Vagina (tissue), 2 donors: ENCODE data around the gene LRRC17. TPM values are rescaled to one million over a fixed set of nuclear protein-coding genes. Genes with fewer than 3 reads are reported as not detected.
A peak's percentile ranks its signal among the peaks of the same experiment; 100 is the strongest.

Experiments used
- DNase-seq, 2 donors: peaks; one replicate each; pipeline ENCODE4 v3.0.0-alpha.2; 2017; ENCODE audit errors: extremely low spot score in 2 of 2
- H3K27ac ChIP-seq: fragments of 200-600 bp; sonication (generic); one replicate; pipeline ENCODE4 v1.5.1; 2019
- H3K27me3 ChIP-seq: fragments of 200-600 bp; sonication (generic); one replicate; pipeline ENCODE4 v1.5.1; 2019
- H3K36me3 ChIP-seq, 2 donors: fragments of 200-600 bp; sonication (generic); one replicate each; pipeline ENCODE4 v1.5.1; 2017 to 2019
- H3K4me1 ChIP-seq: fragments of 200-600 bp; sonication (generic); one replicate; pipeline ENCODE4 v1.5.1; 2019
- H3K4me3 ChIP-seq, 2 donors: fragments of 200-600 bp; sonication (generic); 1 replicate in 1 of 2; 2 replicates in 1 of 2; pipeline ENCODE4 v1.5.1; 2016 to 2019
- H3K9me3 ChIP-seq: fragments of 200-600 bp; sonication (generic); one replicate; pipeline ENCODE4 v1.5.1; 2019
- POLR2A ChIP-seq, 2 donors: fragments of 450-650 bp; IDR thresholded peaks; one replicate each; pipeline ENCODE4 v1.6.1; 2017; ENCODE audit warnings: antibody characterized with exemption in 2 of 2, mild to moderate bottlenecking in 2 of 2, moderate library complexity in 2 of 2
- POLR2AphosphoS5 ChIP-seq, 2 donors: sonication (generic); formaldehyde crosslinking; IDR thresholded peaks; one replicate each; pipeline ENCODE4 v1.9.0; 2017; ENCODE audit warnings: antibody characterized with exemption in 2 of 2, mild to moderate bottlenecking in 2 of 2, low read depth in 1 of 2; ENCODE audit not compliant: insufficient read depth in 1 of 2
- intact Hi-C: fragments of 100-400 bp; cut with DNase I; formaldehyde crosslinking; loops from one replicate; pipeline ENCODE4 v1.15.1; 2023
- total RNA-seq: library from RNA; depleted of rRNA; stranded (reverse); fragments of >200 nt; gene quantifications from one replicate; pipeline ENCODE4 v1.2.3, GENCODE V29; 2016
- TF ChIP-seq, protein P1 (sequence below), 3 experiments: fragments of 450-650 bp in 2 of 3; fragments of 200-600 bp in 1 of 3; sonication (generic) in 1 of 3; IDR thresholded peaks; one replicate each; pipeline ENCODE4 v1.5.1; 2017 to 2019; ENCODE audit warnings: antibody characterized with exemption in 3 of 3, mild to moderate bottlenecking in 2 of 3, moderate library complexity in 2 of 3

Gene LRRC17, protein sequence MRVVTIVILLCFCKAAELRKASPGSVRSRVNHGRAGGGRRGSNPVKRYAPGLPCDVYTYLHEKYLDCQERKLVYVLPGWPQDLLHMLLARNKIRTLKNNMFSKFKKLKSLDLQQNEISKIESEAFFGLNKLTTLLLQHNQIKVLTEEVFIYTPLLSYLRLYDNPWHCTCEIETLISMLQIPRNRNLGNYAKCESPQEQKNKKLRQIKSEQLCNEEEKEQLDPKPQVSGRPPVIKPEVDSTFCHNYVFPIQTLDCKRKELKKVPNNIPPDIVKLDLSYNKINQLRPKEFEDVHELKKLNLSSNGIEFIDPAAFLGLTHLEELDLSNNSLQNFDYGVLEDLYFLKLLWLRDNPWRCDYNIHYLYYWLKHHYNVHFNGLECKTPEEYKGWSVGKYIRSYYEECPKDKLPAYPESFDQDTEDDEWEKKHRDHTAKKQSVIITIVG
- 2.9 TPM for total RNA-seq

- DNase-seq = no peak
- Histone ChIP-seq H3K4me3 (peak within 1 kb of the TSS; percentile 24 to 26), H3K27me3 (no peaks in the 10 kb centered on the region), H3K4me1 (peaks cover 5% of the 10 kb centered on the region), H3K9me3 (no peaks in the 10 kb centered on the region), H3K27ac (peak within 1 kb of the TSS; percentile 0), H3K36me3 (no peaks in the 10 kb centered on the region)
- TF ChIP-seq, protein P1, sequence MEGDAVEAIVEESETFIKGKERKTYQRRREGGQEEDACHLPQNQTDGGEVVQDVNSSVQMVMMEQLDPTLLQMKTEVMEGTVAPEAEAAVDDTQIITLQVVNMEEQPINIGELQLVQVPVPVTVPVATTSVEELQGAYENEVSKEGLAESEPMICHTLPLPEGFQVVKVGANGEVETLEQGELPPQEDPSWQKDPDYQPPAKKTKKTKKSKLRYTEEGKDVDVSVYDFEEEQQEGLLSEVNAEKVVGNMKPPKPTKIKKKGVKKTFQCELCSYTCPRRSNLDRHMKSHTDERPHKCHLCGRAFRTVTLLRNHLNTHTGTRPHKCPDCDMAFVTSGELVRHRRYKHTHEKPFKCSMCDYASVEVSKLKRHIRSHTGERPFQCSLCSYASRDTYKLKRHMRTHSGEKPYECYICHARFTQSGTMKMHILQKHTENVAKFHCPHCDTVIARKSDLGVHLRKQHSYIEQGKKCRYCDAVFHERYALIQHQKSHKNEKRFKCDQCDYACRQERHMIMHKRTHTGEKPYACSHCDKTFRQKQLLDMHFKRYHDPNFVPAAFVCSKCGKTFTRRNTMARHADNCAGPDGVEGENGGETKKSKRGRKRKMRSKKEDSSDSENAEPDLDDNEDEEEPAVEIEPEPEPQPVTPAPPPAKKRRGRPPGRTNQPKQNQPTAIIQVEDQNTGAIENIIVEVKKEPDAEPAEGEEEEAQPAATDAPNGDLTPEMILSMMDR (IDR thresholded peaks at IDR 0.05) = no peak
- TF ChIP-seq POLR2A (IDR thresholded peaks at IDR 0.05) (no peak), POLR2AphosphoS5 (IDR thresholded peaks at IDR 0.05; ENCODE audit: insufficient read depth in 1 of 2, low read depth in 1 of 2) (no peak)
- intact Hi-C loops = no loop called here
Measured at GRCh38 chr7:102912742-102913141, at the start of gene LRRC17. Gene LRRC17, plus strand, starts transcription at chr7:102913000. Its CDS starts 20,914 bp downstream, at chr7:102933914.

DNA sequence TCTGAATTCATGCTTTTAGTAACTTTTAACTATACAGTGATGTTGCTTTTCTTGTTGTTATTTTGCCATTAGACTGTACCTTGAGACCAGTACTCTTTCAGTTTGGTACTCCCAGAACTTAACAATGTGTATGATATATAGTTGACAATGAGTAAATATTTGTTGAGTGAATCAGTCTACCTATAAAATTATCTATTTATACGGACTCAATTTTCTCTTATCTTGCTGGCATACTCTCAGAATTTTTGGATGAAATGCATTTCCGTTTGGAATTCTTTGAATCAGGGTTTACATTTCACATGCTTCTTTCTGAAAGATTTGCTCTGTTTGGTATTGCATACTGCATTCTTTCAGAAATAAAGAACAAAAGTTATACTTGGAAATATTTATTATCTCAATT is 47.8 kb upstream of the LRRC17 start:
- Histone ChIP-seq H3K9me3 (no peaks in the 10 kb centered on the region), H3K27ac (no peak overlapping the region), H3K27me3 (no peaks in the 10 kb centered on the region), H3K36me3 (no peaks in the 10 kb centered on the region), H3K4me1 (no peaks in the 10 kb centered on the region), H3K4me3 (no peak overlapping the region)
- TF ChIP-seq, protein P1 (IDR thresholded peaks at IDR 0.05) = no peak
- TF ChIP-seq POLR2A (IDR thresholded peaks at IDR 0.05) (no peak), POLR2AphosphoS5 (IDR thresholded peaks at IDR 0.05; ENCODE audit: insufficient read depth in 1 of 2, low read depth in 1 of 2) (no peak)
- intact Hi-C loops = no loop called here
- no peak for DNase-seq

GRCh38 chr7:102866535-102867215 is 46.1 kb upstream of the LRRC17 start:
- no peaks in the 10 kb centered on the region for H3K4me1 ChIP-seq
- no peak for DNase-seq
- H3K27me3 ChIP-seq = no peaks in the 10 kb centered on the region
- H3K9me3 ChIP-seq = no peaks in the 10 kb centered on the region
- H3K36me3 ChIP-seq = no peaks in the 10 kb centered on the region
- no peak overlapping the region for H3K4me3 ChIP-seq
- intact Hi-C loops = no loop called here
- no peak overlapping the region for H3K27ac ChIP-seq
- TF ChIP-seq, protein P1 (IDR thresholded peaks at IDR 0.05) = no peak
- TF ChIP-seq POLR2AphosphoS5 (IDR thresholded peaks at IDR 0.05; ENCODE audit: insufficient read depth in 1 of 2, low read depth in 1 of 2) (no peak), POLR2A (IDR thresholded peaks at IDR 0.05) (no peak)

DNA sequence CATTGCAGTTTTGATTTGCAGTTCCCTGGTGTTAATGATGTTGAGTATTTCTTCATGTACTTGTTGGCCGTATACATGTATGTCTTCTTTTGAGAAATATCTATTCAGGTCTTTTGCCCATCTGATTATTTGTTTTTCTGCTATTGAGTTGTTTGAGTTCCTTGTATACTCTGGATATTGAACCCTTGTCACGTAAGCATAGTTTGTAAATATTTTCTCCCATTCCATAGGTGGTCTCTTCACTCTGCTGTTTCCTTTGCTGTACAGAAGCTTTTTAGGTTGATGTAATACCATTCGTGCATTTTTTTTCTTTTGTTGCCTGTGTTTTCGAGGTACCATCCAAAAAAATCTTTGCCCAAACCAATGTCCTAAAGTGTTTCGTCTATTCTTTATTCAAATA is 43.6 kb upstream of the LRRC17 start:
- no peak overlapping the region for H3K4me3 ChIP-seq
- H3K27ac ChIP-seq = no peak overlapping the region
- TF ChIP-seq POLR2A (IDR thresholded peaks at IDR 0.05) (no peak), POLR2AphosphoS5 (IDR thresholded peaks at IDR 0.05; ENCODE audit: insufficient read depth in 1 of 2, low read depth in 1 of 2) (no peak)
- TF ChIP-seq, protein P1 (IDR thresholded peaks at IDR 0.05) = no peak
- no peak for DNase-seq
- no peaks in the 10 kb centered on the region for H3K9me3 ChIP-seq
- no peaks in the 10 kb centered on the region for H3K36me3 ChIP-seq
- H3K27me3 ChIP-seq = no peaks in the 10 kb centered on the region
- intact Hi-C loops = no loop called here
- H3K4me1 ChIP-seq = no peaks in the 10 kb centered on the region

GRCh38 chr7:102872460-102872859 is 40.3 kb upstream of the LRRC17 start:
- DNase-seq = no peak
- H3K27ac ChIP-seq = no peak overlapping the region
- no peak overlapping the region for H3K4me3 ChIP-seq
- no peaks in the 10 kb centered on the region for H3K4me1 ChIP-seq
- TF ChIP-seq POLR2AphosphoS5 (IDR thresholded peaks at IDR 0.05; ENCODE audit: insufficient read depth in 1 of 2, low read depth in 1 of 2) (no peak), POLR2A (IDR thresholded peaks at IDR 0.05) (no peak)
- TF ChIP-seq, protein P1 (IDR thresholded peaks at IDR 0.05) = no peak
- no peaks in the 10 kb centered on the region for H3K9me3 ChIP-seq
- H3K27me3 ChIP-seq = no peaks in the 10 kb centered on the region
- intact Hi-C loops = no loop called here
- no peaks in the 10 kb centered on the region for H3K36me3 ChIP-seq
